ENCODE data around the gene ARID4B.

- TF ChIP-seq CTCF (IDR thresholded peaks at IDR 0.05; ENCODE audit: borderline replicate concordance, extremely low read depth, low read length, poor library complexity, severe bottlenecking): no peak
- TF ChIP-seq EZH2 (IDR thresholded peaks at IDR 0.05; ENCODE audit: borderline replicate concordance, low read depth, low read length, severe bottlenecking): no peak
Measured at GRCh38 chr1:235277709-235278108, 50.3 kb downstream of the ARID4B start.

Data from DND-41 (cell line).